ENCODE measurements around the gene KAZN. TPM values are rescaled to one million over a fixed set of nuclear protein-coding genes. Genes with fewer than 3 reads are reported as not detected.

The KAZN gene
- total RNA-seq, 2 donors from 2014 or later = 3.4 to 12.2 TPM

DNA sequence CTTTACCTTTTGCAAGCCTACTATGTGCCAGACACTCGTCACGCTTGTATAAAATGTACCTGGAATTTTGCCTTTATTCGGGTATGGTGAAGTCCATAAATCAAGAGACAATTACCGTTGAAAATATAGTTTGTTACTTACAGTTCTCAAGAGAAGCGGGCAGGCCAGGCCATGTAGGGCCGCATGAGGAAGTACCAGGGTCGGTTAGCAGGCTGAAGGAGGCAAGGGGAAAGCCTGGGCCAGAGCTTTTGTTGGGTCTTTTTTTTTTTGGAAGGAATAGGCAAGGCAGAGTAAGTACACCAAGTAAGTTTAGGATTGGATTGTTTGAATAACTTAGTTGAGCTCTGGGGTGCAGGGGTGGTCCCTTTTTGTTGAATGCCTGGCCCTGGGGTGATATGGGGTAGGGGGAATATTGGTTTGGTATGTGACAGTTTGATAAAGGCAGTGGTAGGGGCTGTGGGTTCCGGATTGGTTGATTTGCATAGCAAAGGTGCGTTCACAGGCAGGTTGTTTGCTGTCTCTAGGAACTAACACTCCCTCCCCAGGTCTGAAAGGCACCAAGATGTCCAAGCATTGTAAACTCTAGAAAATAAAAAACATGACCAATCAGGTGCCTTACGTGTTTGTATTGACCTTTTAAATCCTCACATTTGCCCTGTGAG lies 80.7 kb downstream of the KAZN start:
- H3K4me1 ChIP-seq = no peaks in the 10 kb centered on the region
- H3K4me3 ChIP-seq = no peak overlapping the region
- TF ChIP-seq POLR2A (IDR thresholded peaks at IDR 0.05) = no peak
- TF ChIP-seq, protein P1, sequence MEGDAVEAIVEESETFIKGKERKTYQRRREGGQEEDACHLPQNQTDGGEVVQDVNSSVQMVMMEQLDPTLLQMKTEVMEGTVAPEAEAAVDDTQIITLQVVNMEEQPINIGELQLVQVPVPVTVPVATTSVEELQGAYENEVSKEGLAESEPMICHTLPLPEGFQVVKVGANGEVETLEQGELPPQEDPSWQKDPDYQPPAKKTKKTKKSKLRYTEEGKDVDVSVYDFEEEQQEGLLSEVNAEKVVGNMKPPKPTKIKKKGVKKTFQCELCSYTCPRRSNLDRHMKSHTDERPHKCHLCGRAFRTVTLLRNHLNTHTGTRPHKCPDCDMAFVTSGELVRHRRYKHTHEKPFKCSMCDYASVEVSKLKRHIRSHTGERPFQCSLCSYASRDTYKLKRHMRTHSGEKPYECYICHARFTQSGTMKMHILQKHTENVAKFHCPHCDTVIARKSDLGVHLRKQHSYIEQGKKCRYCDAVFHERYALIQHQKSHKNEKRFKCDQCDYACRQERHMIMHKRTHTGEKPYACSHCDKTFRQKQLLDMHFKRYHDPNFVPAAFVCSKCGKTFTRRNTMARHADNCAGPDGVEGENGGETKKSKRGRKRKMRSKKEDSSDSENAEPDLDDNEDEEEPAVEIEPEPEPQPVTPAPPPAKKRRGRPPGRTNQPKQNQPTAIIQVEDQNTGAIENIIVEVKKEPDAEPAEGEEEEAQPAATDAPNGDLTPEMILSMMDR (IDR thresholded peaks at IDR 0.05) = no peak
- H3K27me3 ChIP-seq = no peaks in the 10 kb centered on the region
- no peaks in the 10 kb centered on the region for H3K36me3 ChIP-seq (replicated peaks in 1 of 2; ENCODE audit: insufficient read depth in 1 of 2, low read depth in 2 of 2)
- H3K9me3 ChIP-seq = peaks cover 0 to 3% (median 0%) of the 10 kb centered on the region in 3 donors
- WGBS, 2 donors = 65 to 69% methylated on average over 10 of the region's 10 CpGs
- H3K27ac ChIP-seq = no peak overlapping the region
- intact Hi-C loops (cut with DNase I) = no loop called here
- DNase-seq (no peak), ATAC-seq (no peak)

DNA sequence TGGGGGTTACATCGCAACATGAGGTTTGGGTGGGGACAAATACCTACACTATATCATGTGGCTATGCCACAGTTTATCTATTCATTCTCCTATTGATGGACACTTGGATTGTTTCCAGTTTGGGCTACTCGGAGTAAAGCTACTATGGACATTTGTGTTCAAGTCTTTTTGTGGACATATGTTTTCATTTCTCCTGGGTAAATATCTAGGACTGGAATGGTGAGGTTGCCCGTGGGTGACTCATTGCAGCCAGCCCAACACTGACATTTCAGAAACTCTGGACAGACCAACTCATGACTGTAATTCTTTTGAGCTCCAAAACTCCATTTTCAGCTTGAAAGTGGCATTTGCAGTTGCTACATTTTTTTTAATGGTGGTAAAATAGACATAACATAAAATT lies 82.7 kb downstream of the KAZN start:
- WGBS, 2 donors = 71 to 72% methylated on average over 3 of the region's 3 CpGs
- ATAC-seq = no peak
- no peak overlapping the region for H3K4me3 ChIP-seq
- no peaks in the 10 kb centered on the region for H3K36me3 ChIP-seq (replicated peaks in 1 of 2; ENCODE audit: insufficient read depth in 1 of 2, low read depth in 2 of 2)
- H3K9me3 ChIP-seq = peaks cover 0 to 3% (median 0%) of the 10 kb centered on the region in 3 donors
- TF ChIP-seq POLR2A (IDR thresholded peaks at IDR 0.05) = no peak
- intact Hi-C loops (cut with DNase I) = no loop called here
- no peak for DNase-seq
- H3K4me1 ChIP-seq = no peaks in the 10 kb centered on the region
- H3K27ac ChIP-seq = no peak overlapping the region
- H3K27me3 ChIP-seq = no peaks in the 10 kb centered on the region

DNA sequence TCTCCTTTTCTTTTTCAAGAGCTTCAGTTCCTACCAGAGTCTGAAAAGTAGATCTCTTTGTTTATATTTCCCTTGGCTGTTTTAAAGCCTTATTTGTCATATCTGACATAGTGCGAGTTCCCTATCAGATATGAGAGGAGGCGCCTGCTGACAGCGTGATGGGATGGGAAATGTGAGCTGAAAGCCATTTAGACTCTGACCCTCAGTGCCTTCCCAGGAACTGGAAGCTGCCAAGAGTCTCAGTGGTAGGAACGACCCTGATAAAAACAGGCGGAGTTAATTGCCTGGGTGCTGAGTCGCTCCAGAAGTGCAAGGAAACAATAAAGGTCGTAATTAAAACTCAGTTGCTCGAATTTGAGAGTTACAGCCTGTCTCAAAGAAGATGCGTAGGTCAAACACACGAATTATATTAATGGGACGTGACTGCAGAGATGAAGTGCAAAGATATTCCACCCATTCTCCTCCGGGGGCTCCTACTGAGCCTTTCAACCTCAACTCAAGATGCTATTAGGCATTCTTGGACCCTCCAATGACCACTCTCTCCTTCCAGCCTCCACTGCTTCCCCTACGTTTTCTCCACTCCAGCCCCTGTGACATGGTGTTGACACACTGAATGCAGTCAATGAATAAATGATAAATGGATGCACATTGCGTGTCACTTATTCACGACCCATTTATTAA lies 84.6 kb downstream of the KAZN start:
- Histone ChIP-seq H3K9me3 (no peaks in the 10 kb centered on the region), H3K4me3 (no peak overlapping the region), H3K27ac (no peak overlapping the region), H3K36me3 (replicated peaks in 1 of 2; ENCODE audit: insufficient read depth in 1 of 2, low read depth in 2 of 2) (no peaks in the 10 kb centered on the region), H3K27me3 (no peaks in the 10 kb centered on the region), H3K4me1 (no peaks in the 10 kb centered on the region)
- WGBS, 2 donors = 24 to 28% methylated on average over 15 of the region's 15 CpGs
- DNase-seq = no peak
- intact Hi-C loops (cut with DNase I) = no loop called here
- ATAC-seq = no peak
- TF ChIP-seq, protein P1 (IDR thresholded peaks at IDR 0.05) = no peak
- no peak for TF ChIP-seq POLR2A (IDR thresholded peaks at IDR 0.05)

DNA sequence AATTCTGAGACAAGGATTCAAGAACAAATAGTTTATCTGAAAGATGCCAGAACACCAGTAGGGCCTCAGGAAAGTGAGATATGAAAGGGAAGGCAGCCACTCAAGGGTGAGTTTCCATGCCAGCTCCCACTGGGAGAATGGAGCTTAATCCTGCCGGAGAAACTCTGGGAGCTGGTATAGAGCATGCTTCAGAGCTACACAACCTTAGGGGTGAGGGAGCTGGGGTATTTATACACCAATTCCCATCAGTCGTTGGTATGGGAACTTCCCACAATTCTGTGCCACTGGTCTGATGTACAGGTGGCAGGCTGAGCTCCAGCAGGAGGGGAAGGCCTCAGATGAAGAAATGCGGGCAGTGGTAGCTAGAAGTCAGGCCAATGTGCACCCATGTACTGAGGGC lies 86.6 kb downstream of the KAZN start:
- intact Hi-C loops (cut with DNase I) = no loop called here
- Histone ChIP-seq H3K9me3 (no peaks in the 10 kb centered on the region), H3K4me1 (no peaks in the 10 kb centered on the region), H3K4me3 (no peak overlapping the region), H3K27me3 (no peaks in the 10 kb centered on the region), H3K27ac (no peak overlapping the region), H3K36me3 (replicated peaks in 1 of 2; ENCODE audit: insufficient read depth in 1 of 2, low read depth in 2 of 2) (no peaks in the 10 kb centered on the region)
- ATAC-seq (no peak), DNase-seq (no peak)
- WGBS, 2 donors = 80 to 93% methylated on average over 3 of the region's 3 CpGs
- TF ChIP-seq POLR2A (IDR thresholded peaks at IDR 0.05) = no peak
- TF ChIP-seq, protein P1 (IDR thresholded peaks at IDR 0.05) = no peak

DNA sequence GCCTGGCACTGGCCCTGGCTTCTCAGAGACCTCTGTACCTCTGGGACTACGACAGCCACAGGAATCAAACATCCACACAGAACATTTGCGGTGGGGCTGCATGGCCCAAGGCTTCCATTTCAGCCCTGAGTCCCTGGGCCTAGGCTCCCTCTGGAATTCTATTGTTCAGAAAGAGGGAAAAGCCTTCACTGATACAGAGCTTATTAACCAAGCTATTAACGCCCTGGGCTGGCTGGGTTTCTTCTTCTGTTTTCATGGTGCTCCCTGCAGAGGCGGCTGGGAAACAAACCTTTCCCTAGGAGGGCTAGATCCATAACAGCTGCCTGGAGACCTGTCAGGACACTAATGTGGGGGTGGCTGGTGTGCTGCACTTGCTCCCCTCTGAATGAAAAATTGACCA lies 88.2 kb downstream of the KAZN start:
- H3K4me3 ChIP-seq = no peak overlapping the region
- TF ChIP-seq POLR2A (IDR thresholded peaks at IDR 0.05) = no peak
- TF ChIP-seq, protein P1 (IDR thresholded peaks at IDR 0.05) = no peak
- H3K36me3 ChIP-seq (replicated peaks in 1 of 2; ENCODE audit: insufficient read depth in 1 of 2, low read depth in 2 of 2) = no peaks in the 10 kb centered on the region
- intact Hi-C loops (cut with DNase I) = no loop called here
- no peak overlapping the region for H3K27ac ChIP-seq
- H3K27me3 ChIP-seq = no peaks in the 10 kb centered on the region
- no peaks in the 10 kb centered on the region for H3K4me1 ChIP-seq
- DNase-seq (no peak), ATAC-seq (no peak)
- 69 to 72% methylated on average over 4 of the region's 4 CpGs for WGBS, 2 donors
- no peaks in the 10 kb centered on the region for H3K9me3 ChIP-seq

Measured in body of pancreas (tissue), 4 donors.